Right lobe of liver (tissue), 4 donors: ENCODE measurements around the gene UCP2.

ENCODE experiments used
- CTCF ChIP-seq, 4 donors: fragments of 200-600 bp in 3 of 4; fragments of 450-650 bp in 1 of 4; IDR thresholded peaks; one replicate each; pipeline versions ENCODE4 v1.5.1 to v1.8.0; 2016 to 2022; ENCODE audit warnings: antibody characterized with exemption in 4 of 4, mild to moderate bottlenecking in 2 of 4
- POLR2A ChIP-seq: fragments of 450-650 bp; IDR thresholded peaks from one replicate; pipeline ENCODE4 v1.6.1; 2017; ENCODE audit warnings: antibody characterized with exemption, mild to moderate bottlenecking
- donor health status: DM: no; HTN: no; CAD: no.
- donor health status: DM: no; HTN: no; CAD: no.
- donor health status: DM: no; HTN: yes; CAD: no.

GRCh38 chr11:74024261-74025029, 41.8 kb upstream of the UCP2 start:
- TF ChIP-seq CTCF (IDR thresholded peaks at IDR 0.05), result no peak
- no peak for TF ChIP-seq POLR2A
